Measurements from ENCODE around the gene ZNF324B. TPM values are rescaled to one million over a fixed set of nuclear protein-coding genes. Genes with fewer than 3 reads are reported as not detected.
"Not testable (repeated sequence)": the region's sequence is repeated elsewhere in the genome, so short reads cannot be mapped to it uniquely, and the experiment has no call there.

Gene ZNF324B
- total RNA-seq, 6 donors from 2014 or later = 6.9 to 18.9 (median 9.8) TPM

DNA sequence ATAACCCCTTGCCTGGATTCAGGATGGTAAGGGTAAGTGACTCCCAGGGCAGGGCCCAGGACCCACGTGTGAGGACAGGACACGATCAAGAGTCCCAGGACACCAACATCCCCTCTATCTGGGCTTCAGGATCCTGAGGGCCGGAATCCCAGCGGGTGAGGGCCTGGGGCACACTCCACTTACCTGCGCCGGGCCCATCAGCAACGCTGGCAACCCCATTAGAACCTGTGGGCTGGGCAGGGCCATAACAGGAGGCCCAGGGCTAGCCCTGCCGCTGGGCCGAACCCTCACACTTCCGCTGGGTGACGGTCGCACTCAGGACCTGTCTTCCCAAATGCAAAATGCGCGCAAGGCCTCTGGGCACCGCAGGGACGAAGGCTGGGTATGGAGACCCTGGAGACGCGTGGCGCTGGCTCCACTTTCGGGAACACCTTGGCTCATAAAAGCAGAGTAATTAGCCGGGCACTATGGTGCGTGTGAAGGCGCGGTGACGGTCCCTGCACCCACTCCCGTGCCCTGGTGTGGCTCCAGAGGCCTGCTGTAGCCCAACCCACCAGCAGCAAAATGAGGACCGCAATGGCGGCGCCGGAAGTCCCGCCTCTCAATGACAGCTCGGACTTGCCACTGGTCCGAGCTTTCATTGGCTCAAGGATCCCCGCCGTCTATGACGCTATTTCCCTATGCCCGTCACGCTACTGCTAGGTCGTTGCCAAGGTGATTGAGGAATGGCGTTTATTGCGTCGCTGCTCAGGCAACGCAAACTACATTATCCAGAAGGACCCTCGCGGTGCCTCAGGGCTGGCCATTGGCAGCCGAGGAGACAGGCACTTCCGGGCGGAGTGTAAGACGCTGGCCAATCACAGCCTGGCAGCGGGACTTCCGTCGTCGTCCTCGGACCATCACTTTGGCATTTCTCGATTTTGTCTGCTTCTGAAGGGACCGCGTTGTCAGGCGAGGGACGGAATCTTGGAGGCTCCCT is 11.6 kb upstream of the ZNF324B start, which contains the start of gene ZNF132:
ZNF132 (minus strand) TSS at position 578 of the 979 bp plus-strand sequence; CDS start at position 246, 332 bp downstream.
- ATAC-seq (ENCODE audit: low FRiP score in 2 of 2) (peak; percentile 97 to 98), DNase-seq (peak; percentile 95 to 99)
- H3K9me3 ChIP-seq = peaks cover 20 to 45% (median 36%) of the 10 kb centered on the region in 4 donors
- 8 to 11% methylated on average over 16 to 54 of the region's 59 CpGs for WGBS, 2 donors
- H3K36me3 ChIP-seq = peaks cover 8 to 29% (median 25%) of the 10 kb centered on the region in 4 donors
- peak within 1 kb of the TSS; percentile 76 to 85 (median 82) for H3K27ac ChIP-seq
- peak within 1 kb of the TSS; percentile 59 to 85 (median 72) for H3K4me3 ChIP-seq
- H3K27me3 ChIP-seq = no peaks in the 10 kb centered on the region
- peaks cover 12 to 20% (median 16%) of the 10 kb centered on the region in 4 donors for H3K4me1 ChIP-seq
- TF ChIP-seq POLR2A (IDR thresholded peaks at IDR 0.05) (peak in 1 of 4 donors; percentile 60), POLR2AphosphoS5 (IDR thresholded peaks at IDR 0.05) (peak; percentile 75 to 95), EP300 (IDR thresholded peaks at IDR 0.05) (peak in 1 of 4 donors; percentile 51)
- TF ChIP-seq, protein P1, sequence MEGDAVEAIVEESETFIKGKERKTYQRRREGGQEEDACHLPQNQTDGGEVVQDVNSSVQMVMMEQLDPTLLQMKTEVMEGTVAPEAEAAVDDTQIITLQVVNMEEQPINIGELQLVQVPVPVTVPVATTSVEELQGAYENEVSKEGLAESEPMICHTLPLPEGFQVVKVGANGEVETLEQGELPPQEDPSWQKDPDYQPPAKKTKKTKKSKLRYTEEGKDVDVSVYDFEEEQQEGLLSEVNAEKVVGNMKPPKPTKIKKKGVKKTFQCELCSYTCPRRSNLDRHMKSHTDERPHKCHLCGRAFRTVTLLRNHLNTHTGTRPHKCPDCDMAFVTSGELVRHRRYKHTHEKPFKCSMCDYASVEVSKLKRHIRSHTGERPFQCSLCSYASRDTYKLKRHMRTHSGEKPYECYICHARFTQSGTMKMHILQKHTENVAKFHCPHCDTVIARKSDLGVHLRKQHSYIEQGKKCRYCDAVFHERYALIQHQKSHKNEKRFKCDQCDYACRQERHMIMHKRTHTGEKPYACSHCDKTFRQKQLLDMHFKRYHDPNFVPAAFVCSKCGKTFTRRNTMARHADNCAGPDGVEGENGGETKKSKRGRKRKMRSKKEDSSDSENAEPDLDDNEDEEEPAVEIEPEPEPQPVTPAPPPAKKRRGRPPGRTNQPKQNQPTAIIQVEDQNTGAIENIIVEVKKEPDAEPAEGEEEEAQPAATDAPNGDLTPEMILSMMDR (IDR thresholded peaks at IDR 0.05) = peak in 2 of 6 experiments; percentile 4 to 5

DNA sequence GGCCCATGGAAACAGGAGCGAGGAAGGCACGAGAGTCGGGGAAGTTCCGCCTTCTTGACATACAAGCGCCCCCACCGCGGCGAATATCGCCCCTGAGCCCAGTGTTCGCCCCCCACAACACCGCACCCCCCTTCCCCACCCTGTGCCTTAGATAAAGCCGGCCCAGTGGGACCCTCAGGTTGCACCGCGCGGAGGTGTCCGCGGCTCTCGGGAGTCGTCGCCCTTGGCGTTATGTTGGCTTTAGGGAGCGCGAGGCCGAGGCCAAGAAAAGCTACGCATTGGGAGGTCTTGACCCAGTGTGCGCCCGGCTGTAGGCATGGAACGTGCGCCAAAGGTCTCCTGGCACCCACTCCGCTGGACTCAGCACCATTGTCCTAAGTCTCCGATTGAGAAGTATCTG is 10.9 kb upstream of the ZNF324B start:
- Histone ChIP-seq H3K4me3 (peak overlapping the region; percentile 59 to 85 (median 72)), H3K27me3 (no peaks in the 10 kb centered on the region), H3K36me3 (peaks cover 5 to 22% (median 18%) of the 10 kb centered on the region in 4 donors), H3K27ac (peak overlapping the region; percentile 76 to 85 (median 82)), H3K4me1 (peaks cover 12 to 20% (median 16%) of the 10 kb centered on the region in 4 donors), H3K9me3 (peaks cover 13 to 38% (median 29%) of the 10 kb centered on the region in 4 donors)
- 18 to 42% methylated on average over 3 to 29 of the region's 31 CpGs for WGBS, 2 donors
- peak in 1 of 2 donors; percentile 82 for DNase-seq
- TF ChIP-seq POLR2A (IDR thresholded peaks at IDR 0.05) = peak in 1 of 4 donors; percentile 18
- no peak for TF ChIP-seq EP300 (IDR thresholded peaks at IDR 0.05)
- ATAC-seq (ENCODE audit: low FRiP score in 2 of 2) = no peak

DNA sequence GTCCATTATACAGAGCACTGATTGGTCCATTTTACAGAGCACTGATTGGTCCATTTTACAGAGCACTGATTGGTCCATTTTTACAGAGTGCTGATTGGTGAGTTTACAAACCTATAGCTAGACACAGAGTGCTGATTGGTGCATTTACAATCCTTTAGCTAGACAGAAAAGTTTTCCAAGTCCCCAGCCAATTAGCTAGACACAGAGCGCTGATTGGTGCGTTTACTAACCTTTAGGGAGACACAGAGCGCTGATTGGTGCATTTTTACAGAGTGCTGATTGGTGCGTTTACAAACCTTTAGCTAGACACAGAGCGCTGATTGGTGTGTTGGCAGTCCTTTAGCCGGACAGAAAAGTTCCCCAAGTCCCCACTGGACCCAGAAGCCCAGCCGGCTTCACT is 8.4 kb upstream of the ZNF324B start:
- ATAC-seq (ENCODE audit: low FRiP score in 2 of 2) = not testable (repeated sequence)

DNA sequence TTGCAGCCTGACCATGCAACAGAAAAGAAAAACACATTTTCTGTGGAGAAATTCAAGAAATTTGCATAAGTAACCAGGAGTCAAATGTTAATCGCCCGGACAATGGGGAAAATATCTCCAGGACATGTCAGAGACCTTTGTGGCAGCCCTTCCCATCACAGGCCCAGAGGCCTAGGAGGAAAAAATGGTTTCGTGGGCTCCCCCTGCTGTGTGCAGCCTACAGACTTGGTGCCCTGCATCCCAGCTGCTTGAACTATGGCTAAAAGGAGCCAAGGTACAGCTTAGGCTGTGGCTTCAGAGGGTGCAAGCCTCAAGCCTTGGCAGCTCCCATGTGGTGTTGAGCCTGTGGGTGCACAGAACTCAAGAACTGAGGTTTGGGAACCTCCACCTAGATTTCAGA is 2.6 kb upstream of the ZNF324B start:
- ATAC-seq (ENCODE audit: low FRiP score in 2 of 2); H3K27me3 ChIP-seq; H3K4me3 ChIP-seq; H3K36me3 ChIP-seq; DNase-seq; H3K27ac ChIP-seq; H3K9me3 ChIP-seq: not testable (repeated sequence)
- WGBS, 2 donors = 74 to 76% methylated on average over 3 of the region's 3 CpGs
- peaks cover 6 to 12% (median 7%) of the 10 kb centered on the region in 4 donors for H3K4me1 ChIP-seq

More for the DNA sequence above, 8.4 kb upstream of the ZNF324B start:
- H3K27me3 ChIP-seq, H3K36me3 ChIP-seq, H3K4me3 ChIP-seq, DNase-seq, H3K27ac ChIP-seq: not testable (repeated sequence)
- H3K4me1 ChIP-seq = peaks cover 12 to 20% (median 16%) of the 10 kb centered on the region in 4 donors
- H3K9me3 ChIP-seq = peaks cover 0 to 15% (median 8%) of the 10 kb centered on the region in 4 donors
- 86 to 89% methylated on average over 7 of the region's 7 CpGs for WGBS, 2 donors

DNA sequence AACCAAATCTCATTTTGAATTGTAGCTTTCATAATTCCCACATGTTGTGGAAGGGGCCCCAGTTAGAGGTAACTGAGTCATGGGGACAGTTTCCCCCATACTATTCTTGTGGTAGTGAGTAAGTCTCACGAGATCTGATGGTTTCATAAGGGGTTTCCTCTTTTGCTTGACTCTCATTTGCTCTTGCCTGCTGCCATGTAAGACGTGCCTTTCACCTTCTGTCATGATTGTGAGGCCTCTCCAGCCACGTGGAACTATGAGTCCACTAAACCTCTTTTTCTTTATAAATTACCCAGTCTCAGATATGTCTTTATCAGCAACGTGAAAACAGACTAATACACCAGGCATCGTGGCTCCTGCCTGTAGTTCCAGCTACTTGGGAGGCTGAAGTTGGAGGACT is 1.4 kb upstream of the ZNF324B start:
- Histone ChIP-seq H3K4me1 (peaks cover 6 to 12% (median 7%) of the 10 kb centered on the region in 4 donors), H3K36me3 (peaks cover 3 to 13% (median 6%) of the 10 kb centered on the region in 4 donors)
- not testable (repeated sequence) for H3K27me3 ChIP-seq; DNase-seq; H3K9me3 ChIP-seq; H3K27ac ChIP-seq; ATAC-seq (ENCODE audit: low FRiP score in 2 of 2); H3K4me3 ChIP-seq
- WGBS, 2 donors = 56 to 67% methylated on average over 5 of the region's 5 CpGs

DNA sequence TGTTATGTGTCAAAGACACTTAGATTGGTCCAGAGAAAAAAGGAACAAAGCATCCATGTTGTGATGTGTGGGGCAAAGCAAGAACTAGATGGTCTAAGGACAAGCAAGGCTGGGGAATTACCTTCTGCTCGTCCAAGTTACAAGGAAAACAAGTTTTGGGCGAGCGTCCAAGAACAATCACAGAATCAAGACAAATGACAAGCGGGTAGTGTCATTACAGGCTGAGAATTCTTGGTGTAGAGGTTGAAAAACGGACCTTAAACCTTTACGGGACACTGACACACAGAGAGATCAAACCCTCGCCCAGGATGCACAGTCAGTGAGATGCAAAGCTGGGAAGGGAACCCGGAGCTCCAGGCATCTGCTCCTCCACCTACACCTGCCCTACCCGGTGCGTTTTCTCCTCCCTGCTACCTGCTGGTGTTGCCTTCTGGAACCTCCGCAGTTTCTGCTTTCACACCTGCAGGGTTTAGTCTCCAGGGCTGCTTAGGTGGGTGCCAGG is 515 bp upstream of the ZNF324B start:
- WGBS, 2 donors = 8 to 9% methylated on average over 7 to 11 of the region's 11 CpGs

More for the DNA sequence above, 515 bp upstream of the ZNF324B start:
- Histone ChIP-seq H3K4me3 (peak overlapping the region; percentile 64 to 99 (median 98)), H3K27me3 (no peaks in the 10 kb centered on the region), H3K9me3 (peaks cover 0 to 8% (median 3%) of the 10 kb centered on the region in 4 donors), H3K36me3 (peaks cover 4 to 18% (median 10%) of the 10 kb centered on the region in 4 donors), H3K27ac (peak overlapping the region in 2 of 4 donors; percentile 60 to 73), H3K4me1 (peaks cover 6 to 12% (median 7%) of the 10 kb centered on the region in 4 donors)
- TF ChIP-seq, protein P1 (IDR thresholded peaks at IDR 0.05) = no peak
- TF ChIP-seq POLR2A (IDR thresholded peaks at IDR 0.05) = no peak
- no peak for TF ChIP-seq EP300 (IDR thresholded peaks at IDR 0.05)
- TF ChIP-seq POLR2AphosphoS5 (IDR thresholded peaks at IDR 0.05) = no peak
- peak in 1 of 2 donors; percentile 24 for ATAC-seq (ENCODE audit: low FRiP score in 2 of 2)
- DNase-seq = no peak
